Endothelial cell of umbilical vein (primary cell): ENCODE measurements around the gene UBE2E3. TPM values are rescaled to one million over a fixed set of nuclear protein-coding genes. Genes with fewer than 3 reads are reported as not detected.

Experiments used
- BruUV-seq: library from RNA; stranded (reverse); fragments of 400-500 nt; replicated peaks from 2 replicates; lab custom pipeline; 2021; lab: Mats Ljungman, UMichigan
- CTCF ChIA-PET: fragments of 300-600, 350-600 bp; sonication (Branson Sonifier 250); formaldehyde crosslinking; loops from one replicate; lab custom pipeline; 2021; ENCODE audit warnings: antibody characterized with exemption, inconsistent platforms; lab: Charles Lee
- POLR2A ChIA-PET: fragments of 300-600, 350-600 bp; sonication (Branson Sonifier 250); formaldehyde crosslinking; loops from one replicate; lab custom pipeline; 2021; ENCODE audit warnings: antibody characterized with exemption, inconsistent platforms; lab: Charles Lee
- DNase-seq: peaks from one replicate; pipeline ENCODE4 v3.0.0-alpha.2; 2011; ENCODE audit warnings: low read depth, low spot score
- FAIRE-seq: peaks from 2 replicates; lab custom pipeline; 2011; peaks lifted over from hg19 to GRCh38; lab: Jason Lieb, UNC
- H2AFZ ChIP-seq: 2 replicates; pipeline ENCODE4 v1.6.0; 2012; ENCODE audit warnings: low read depth, low read length, control low read depth, inconsistent platforms
- H3K27ac ChIP-seq: 2 replicates; pipeline ENCODE4 v1.5.1; 2011; ENCODE audit warnings: low read depth, mild to moderate bottlenecking, control low read depth, low read length, moderate library complexity; ENCODE audit not compliant: insufficient read depth
- H3K27me3 ChIP-seq, 2 experiments: 2 replicates each; pipeline versions ENCODE4 v1.6.0 to v1.6.1; 2011; ENCODE audit warnings: low read length in 2 of 2, mixed read lengths in 1 of 2; ENCODE audit not compliant: control insufficient read depth in 2 of 2, insufficient read depth in 2 of 2
- H3K36me3 ChIP-seq, 2 experiments: 2 replicates in 1 of 2; 3 replicates in 1 of 2; pipeline ENCODE4 v1.5.1; 2011; ENCODE audit warnings: low read length in 2 of 2, mild to moderate bottlenecking in 1 of 2, moderate library complexity in 1 of 2; ENCODE audit not compliant: control insufficient read depth in 2 of 2, insufficient read depth in 2 of 2; ENCODE audit errors: extremely low read depth in 1 of 2
- H3K4me1 ChIP-seq: 3 replicates; pipeline ENCODE4 v1.5.1; 2011; ENCODE audit warnings: mild to moderate bottlenecking, low read length; ENCODE audit not compliant: control insufficient read depth, insufficient read depth; ENCODE audit errors: extremely low read depth
- H3K4me2 ChIP-seq: 2 replicates; pipeline ENCODE4 v1.6.1; 2011; ENCODE audit warnings: low read length, control low read depth, mixed read lengths; ENCODE audit not compliant: insufficient read depth
- H3K4me3 ChIP-seq, 3 experiments: fragments of 200-600 bp in 1 of 3; sonication (generic), shearing (Covaris generic) in 1 of 3; replicated peaks in 1 of 3; 2 replicates each; pipeline ENCODE4 v1.5.1; 2011 to 2016; ENCODE audit warnings: control low read depth in 3 of 3, low read length in 3 of 3, mild to moderate bottlenecking in 2 of 3, inconsistent platforms in 1 of 3, low read depth in 1 of 3, moderate library complexity in 1 of 3; ENCODE audit not compliant: insufficient read depth in 1 of 3
- H3K79me2 ChIP-seq: 2 replicates; pipeline ENCODE4 v1.6.0; 2012; ENCODE audit warnings: low read length, inconsistent platforms; ENCODE audit not compliant: control insufficient read depth, insufficient read depth
- H3K9ac ChIP-seq: replicated peaks from 2 replicates; pipeline ENCODE3; 2011; ENCODE audit warnings: low read length, control low read depth; ENCODE audit not compliant: insufficient read depth; ENCODE audit errors: extremely low read depth
- H3K9me1 ChIP-seq: replicated peaks from 3 replicates; pipeline ENCODE4 v1.6.0; 2011; ENCODE audit warnings: mild to moderate bottlenecking, low read length; ENCODE audit not compliant: control insufficient read depth, insufficient read depth; ENCODE audit errors: extremely low read depth
- H3K9me3 ChIP-seq: replicated peaks from 2 replicates; pipeline ENCODE4 v1.5.1; 2012; ENCODE audit warnings: low read length, inconsistent platforms; ENCODE audit not compliant: control insufficient read depth, insufficient read depth
- H4K20me1 ChIP-seq: replicated peaks from 2 replicates; pipeline ENCODE3; 2011; ENCODE audit warnings: mild to moderate bottlenecking, low read length; ENCODE audit not compliant: control insufficient read depth, insufficient read depth; ENCODE audit errors: extremely low read depth
- FOS ChIP-seq: IDR thresholded peaks from 2 replicates; pipeline ENCODE4 v1.6.1; 2011; ENCODE audit warnings: mild to moderate bottlenecking, low read length, moderate library complexity, borderline replicate concordance; ENCODE audit not compliant: insufficient read depth
- GATA2 ChIP-seq: IDR thresholded peaks from 2 replicates; pipeline ENCODE4 v1.7.0; 2011; ENCODE audit warnings: low read depth, mild to moderate bottlenecking, moderate library complexity, mixed read lengths, low read length; ENCODE audit not compliant: insufficient read length, insufficient read depth
- JUN ChIP-seq: IDR thresholded peaks from 2 replicates; pipeline ENCODE4 v1.6.1; 2011; ENCODE audit warnings: borderline replicate concordance, low read depth; ENCODE audit not compliant: insufficient read length, insufficient read depth
- POLR2A ChIP-seq: IDR thresholded peaks from 2 replicates; pipeline ENCODE4 v1.6.1; 2012; ENCODE audit warnings: low read depth, mild to moderate bottlenecking, control low read depth, low read length
- dilution Hi-C: fragments of 300-500 bp; cut with MboI; formaldehyde crosslinking; loops from one replicate; pipeline ENCODE4 v1.15.0; 2019; ENCODE audit warnings: low sequenced_read_pairs; ENCODE audit not compliant: extremely low pct_ligation_motif_present
- intact Hi-C: fragments of 100-400 bp; cut with micrococcal nuclease; formaldehyde crosslinking; loops from one replicate; pipeline ENCODE4 v1.10.0; 2022
- polyA plus RNA-seq, 4 experiments: library from polyadenylated mRNA; depleted of rRNA in 3 of 4; stranded (reverse) in 3 of 4; unstranded in 1 of 4; fragments of >200 nt; gene quantifications; 2 replicates each; pipeline versions ENCODE4 v1.2.1 to v1.2.3, GENCODE V29; 2011 to 2012; ENCODE audit warnings: missing spikeins in 1 of 4
- total RNA-seq: library from RNA; stranded (reverse); gene quantifications from 2 replicates; pipeline ENCODE4 v1.2.3, GENCODE V29; 2021

Gene UBE2E3
- total and polyA plus RNA-seq, 2 donors (not counting 3 experiments of a cell fraction or from before 2014, with no cell fraction given), result 81.5 to 107 TPM

GRCh38 chr2:180969124-180969523, 11.3 kb upstream of the UBE2E3 start:
- no peaks in the 10 kb centered on the region for H3K9me1 ChIP-seq
- no peak overlapping the region for H2AFZ ChIP-seq
- FAIRE-seq, result no peak
- H3K4me3 ChIP-seq, result no peak overlapping the region
- intact Hi-C loops, result no loop called here
- no peaks in the 10 kb centered on the region for H3K79me2 ChIP-seq
- no peak for TF ChIP-seq JUN
- no peak for TF ChIP-seq GATA2
- no peak for TF ChIP-seq FOS
- TF ChIP-seq POLR2A, result no peak
- no peaks in the 10 kb centered on the region for H4K20me1 ChIP-seq
- no peaks in the 10 kb centered on the region for H3K27me3 ChIP-seq
- BruUV-seq, result no TSS peak
- H3K9ac ChIP-seq, result no peak overlapping the region
- no peaks in the 10 kb centered on the region for H3K36me3 ChIP-seq
- H3K4me1 ChIP-seq, result no peaks in the 10 kb centered on the region
- CTCF ChIA-PET, result interaction anchor here (1.1 to 2.0 kb wide), 3 partner anchors 9 to 845 kb away, joined by 3 to 10 read pairs (median 4); partner anchors contain the start of gene UBE2E3
- dilution Hi-C loops, result no loop called here
- H3K9me3 ChIP-seq, result no peaks in the 10 kb centered on the region
- no peak for DNase-seq
- POLR2A ChIA-PET, result no interaction called here
- H3K4me2 ChIP-seq, result no peak overlapping the region
- no peak overlapping the region for H3K27ac ChIP-seq

DNA sequence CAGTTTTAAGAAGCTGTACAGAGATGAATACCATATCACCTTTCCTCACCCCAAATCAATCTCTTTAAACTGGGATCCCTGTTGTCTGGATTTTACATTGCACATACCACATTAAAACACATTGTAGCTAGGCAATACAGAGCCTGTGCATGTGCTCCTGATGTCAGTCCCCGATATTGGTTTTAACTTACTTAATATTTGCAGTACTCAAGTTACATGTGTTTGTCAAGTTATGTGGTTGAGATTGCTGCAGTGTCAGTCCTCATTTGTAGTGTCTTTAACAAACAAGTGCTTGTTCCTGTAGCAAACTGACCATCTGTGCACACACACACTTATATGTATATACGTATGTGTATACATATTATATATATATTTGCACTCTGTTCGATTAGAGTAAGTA, 10.4 kb upstream of the UBE2E3 start:
- no peak for DNase-seq
- H3K9me3 ChIP-seq, result no peaks in the 10 kb centered on the region
- no peak for TF ChIP-seq POLR2A
- H3K27ac ChIP-seq, result no peak overlapping the region
- no peaks in the 10 kb centered on the region for H4K20me1 ChIP-seq
- dilution Hi-C loops, result no loop called here
- no peak overlapping the region for H2AFZ ChIP-seq
- H3K79me2 ChIP-seq, result no peaks in the 10 kb centered on the region
- H3K9ac ChIP-seq, result no peak overlapping the region
- H3K9me1 ChIP-seq, result no peaks in the 10 kb centered on the region
- no peak for FAIRE-seq
- no peak overlapping the region for H3K4me3 ChIP-seq
- H3K4me1 ChIP-seq, result no peaks in the 10 kb centered on the region
- H3K36me3 ChIP-seq, result no peaks in the 10 kb centered on the region
- no peaks in the 10 kb centered on the region for H3K27me3 ChIP-seq
- no peak overlapping the region for H3K4me2 ChIP-seq
- POLR2A ChIA-PET, result no interaction called here
- intact Hi-C loops, result no loop called here
- BruUV-seq, result no TSS peak
- CTCF ChIA-PET, result interaction anchor here (1.1 to 2.0 kb wide), 2 partner anchors 10 to 846 kb away, joined by 4 to 10 read pairs; partner anchors contain the start of gene UBE2E3
